Mesothelial cell of epicardium (in vitro differentiated cells): ENCODE data around the gene OR5C1. TPM values are rescaled to one million over a fixed set of nuclear protein-coding genes. Genes with fewer than 3 reads are reported as not detected.
"Not testable (repeated sequence)": the region's sequence is repeated elsewhere in the genome, so short reads cannot be mapped to it uniquely, and the experiment has no call there.

Source experiments
- DNase-seq, 2 experiments: peaks; one replicate each; pipeline ENCODE4 v3.0.0; 2021; ENCODE audit warnings: low spot score in 2 of 2; ENCODE audit not compliant: unreplicated experiment in 2 of 2
- H3K27ac Mint-ChIP-seq: 2 replicates; pipeline ENCODE4 v1.8.0; 2021; ENCODE audit warnings: mixed read lengths
- H3K27me3 Mint-ChIP-seq: 2 replicates; pipeline ENCODE4 v1.8.0; 2021; ENCODE audit warnings: low read depth, mixed read lengths
- H3K36me3 Mint-ChIP-seq: 2 replicates; pipeline ENCODE4 v1.8.0; 2021; ENCODE audit warnings: mixed read lengths
- H3K4me1 Mint-ChIP-seq: 2 replicates; pipeline ENCODE4 v1.8.0; 2021; ENCODE audit warnings: mixed read lengths
- H3K4me3 Mint-ChIP-seq: 2 replicates; pipeline ENCODE4 v1.8.0; 2021; ENCODE audit warnings: mild to moderate bottlenecking, moderate library complexity, mixed read lengths
- H3K9me3 Mint-ChIP-seq: 2 replicates; pipeline ENCODE4 v1.8.0; 2021; ENCODE audit warnings: mixed read lengths
- total RNA-seq: library from RNA; stranded (reverse); gene quantifications from 3 replicates; pipeline ENCODE4 v1.2.1, GENCODE V29; 2021
- TF ChIP-seq, protein P1 (sequence below): fragments of 200-600 bp; sonication (generic); IDR thresholded peaks from one replicate; pipeline ENCODE4 v1.5.0; 2021; ENCODE audit warnings: antibody characterized with exemption; ENCODE audit not compliant: unreplicated experiment

The OR5C1 gene
- total RNA-seq, 1 donor from 2014 or later: not detected

DNA sequence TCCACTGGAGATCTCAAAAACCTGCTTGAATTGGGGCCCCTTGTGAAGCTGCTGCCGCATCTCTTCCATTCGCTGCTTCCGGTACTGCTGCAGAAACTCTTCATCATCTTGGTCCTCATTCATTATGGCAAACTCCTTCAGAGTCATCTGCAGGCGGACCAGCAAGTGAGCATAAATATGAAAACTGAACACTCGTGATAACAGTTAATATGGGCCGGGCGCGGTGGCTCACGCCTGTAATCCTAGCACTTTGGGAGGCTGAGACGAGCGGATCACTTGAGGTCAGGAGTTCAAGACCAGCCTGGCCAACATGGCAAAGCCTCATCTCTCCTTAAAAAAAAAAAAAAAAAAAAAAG, 31.7 kb downstream of the OR5C1 start:
- Mint-ChIP-seq H3K4me3 (no peak overlapping the region), H3K27ac (no peak overlapping the region), H3K9me3 (no peaks in the 10 kb centered on the region), H3K4me1 (peaks cover 3% of the 10 kb centered on the region), H3K36me3 (peaks cover 25% of the 10 kb centered on the region), H3K27me3 (no peaks in the 10 kb centered on the region)
- TF ChIP-seq, protein P1, sequence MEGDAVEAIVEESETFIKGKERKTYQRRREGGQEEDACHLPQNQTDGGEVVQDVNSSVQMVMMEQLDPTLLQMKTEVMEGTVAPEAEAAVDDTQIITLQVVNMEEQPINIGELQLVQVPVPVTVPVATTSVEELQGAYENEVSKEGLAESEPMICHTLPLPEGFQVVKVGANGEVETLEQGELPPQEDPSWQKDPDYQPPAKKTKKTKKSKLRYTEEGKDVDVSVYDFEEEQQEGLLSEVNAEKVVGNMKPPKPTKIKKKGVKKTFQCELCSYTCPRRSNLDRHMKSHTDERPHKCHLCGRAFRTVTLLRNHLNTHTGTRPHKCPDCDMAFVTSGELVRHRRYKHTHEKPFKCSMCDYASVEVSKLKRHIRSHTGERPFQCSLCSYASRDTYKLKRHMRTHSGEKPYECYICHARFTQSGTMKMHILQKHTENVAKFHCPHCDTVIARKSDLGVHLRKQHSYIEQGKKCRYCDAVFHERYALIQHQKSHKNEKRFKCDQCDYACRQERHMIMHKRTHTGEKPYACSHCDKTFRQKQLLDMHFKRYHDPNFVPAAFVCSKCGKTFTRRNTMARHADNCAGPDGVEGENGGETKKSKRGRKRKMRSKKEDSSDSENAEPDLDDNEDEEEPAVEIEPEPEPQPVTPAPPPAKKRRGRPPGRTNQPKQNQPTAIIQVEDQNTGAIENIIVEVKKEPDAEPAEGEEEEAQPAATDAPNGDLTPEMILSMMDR: no peak
- DNase-seq: peak in 1 of 2 experiments; percentile 27

DNA sequence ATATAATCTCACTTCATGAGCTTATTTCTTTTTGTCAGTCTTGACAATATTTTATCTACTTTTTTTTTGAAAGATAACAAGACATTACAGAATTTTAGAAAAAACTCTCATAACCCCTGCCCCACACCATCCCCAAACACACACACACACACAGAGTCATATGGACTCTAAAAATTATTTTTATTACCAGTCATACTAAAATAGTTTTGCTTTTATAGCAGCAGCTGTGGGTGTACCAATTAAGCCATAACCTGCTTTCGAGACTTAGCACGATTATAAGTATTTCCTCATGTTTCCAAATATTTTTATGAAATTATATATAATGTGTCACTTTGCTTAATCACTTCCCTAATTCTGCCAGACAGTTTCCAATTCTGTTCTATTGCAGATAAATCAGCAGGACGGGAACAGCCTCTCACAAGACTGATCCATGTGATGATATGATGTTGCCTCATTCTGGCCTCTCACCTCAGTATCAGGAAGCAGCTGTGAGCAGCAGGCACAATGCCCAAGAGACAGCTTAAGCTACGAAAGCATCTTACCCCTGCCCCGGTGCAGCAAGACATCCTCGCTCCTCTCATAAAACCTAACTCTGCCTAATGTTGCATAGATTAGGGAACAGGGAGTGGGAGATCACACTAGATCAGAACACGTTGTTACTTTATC, 32.7 kb downstream of the OR5C1 start:
- TF ChIP-seq, protein P1: no peak
- DNase-seq: no peak
- no peaks in the 10 kb centered on the region for H3K9me3 Mint-ChIP-seq
- H3K4me3 Mint-ChIP-seq: no peak overlapping the region
- no peaks in the 10 kb centered on the region for H3K27me3 Mint-ChIP-seq
- peaks cover 25% of the 10 kb centered on the region for H3K36me3 Mint-ChIP-seq
- H3K4me1 Mint-ChIP-seq: peaks cover 5% of the 10 kb centered on the region
- no peak overlapping the region for H3K27ac Mint-ChIP-seq

DNA sequence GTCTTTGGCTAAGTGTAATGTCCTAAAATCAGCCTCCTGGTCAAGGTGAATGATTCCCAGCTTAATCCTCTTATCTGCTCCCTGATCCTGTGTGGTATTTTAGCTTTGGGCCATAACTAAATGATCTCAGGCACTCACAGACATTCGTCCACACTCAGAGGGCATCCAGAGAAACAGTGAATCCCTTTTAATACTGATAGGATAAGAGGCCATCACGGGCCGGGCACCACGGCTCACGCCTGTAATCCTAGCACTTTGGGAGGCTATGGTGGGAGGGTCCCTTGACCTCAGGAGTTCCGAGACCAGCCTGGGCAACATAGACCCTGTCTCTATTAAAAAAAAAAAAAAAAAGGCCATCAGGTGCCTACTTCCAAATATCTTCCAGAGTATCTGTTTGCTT, 33.3 kb downstream of the OR5C1 start:
- H3K36me3 Mint-ChIP-seq: peaks cover 21% of the 10 kb centered on the region

DNA sequence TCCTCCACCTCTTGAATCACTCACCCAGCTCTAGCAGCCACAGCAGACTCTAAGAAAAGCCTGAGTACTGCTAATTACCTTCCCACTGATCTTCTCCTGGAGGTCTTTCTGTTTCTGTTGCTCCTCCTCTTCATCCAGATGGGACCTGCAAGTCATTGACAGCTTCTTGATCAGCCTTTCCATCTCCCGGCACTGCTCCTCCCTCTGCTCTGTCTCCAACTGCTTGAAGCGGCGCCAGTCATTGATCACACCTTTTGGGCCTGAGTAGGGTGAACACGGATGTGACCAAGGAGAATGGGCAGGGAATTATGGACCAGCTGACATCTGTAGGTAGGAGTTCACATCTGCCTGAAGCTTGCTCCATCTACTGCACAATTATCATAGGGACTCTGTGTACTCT, 34.2 kb downstream of the OR5C1 start:
- H3K27me3 Mint-ChIP-seq: no peaks in the 10 kb centered on the region
- TF ChIP-seq, protein P1: no peak
- DNase-seq: no peak
- no peak overlapping the region for H3K27ac Mint-ChIP-seq
- no peaks in the 10 kb centered on the region for H3K9me3 Mint-ChIP-seq
- peaks cover 17% of the 10 kb centered on the region for H3K36me3 Mint-ChIP-seq
- H3K4me3 Mint-ChIP-seq: no peak overlapping the region
- peaks cover 18% of the 10 kb centered on the region for H3K4me1 Mint-ChIP-seq

More for the DNA sequence above, 33.3 kb downstream of the OR5C1 start:
- H3K27me3 Mint-ChIP-seq: no peaks in the 10 kb centered on the region
- no peak for DNase-seq
- TF ChIP-seq, protein P1: no peak
- no peaks in the 10 kb centered on the region for H3K9me3 Mint-ChIP-seq
- H3K4me1 Mint-ChIP-seq: peaks cover 12% of the 10 kb centered on the region
- no peak overlapping the region for H3K27ac Mint-ChIP-seq
- H3K4me3 Mint-ChIP-seq: no peak overlapping the region

DNA sequence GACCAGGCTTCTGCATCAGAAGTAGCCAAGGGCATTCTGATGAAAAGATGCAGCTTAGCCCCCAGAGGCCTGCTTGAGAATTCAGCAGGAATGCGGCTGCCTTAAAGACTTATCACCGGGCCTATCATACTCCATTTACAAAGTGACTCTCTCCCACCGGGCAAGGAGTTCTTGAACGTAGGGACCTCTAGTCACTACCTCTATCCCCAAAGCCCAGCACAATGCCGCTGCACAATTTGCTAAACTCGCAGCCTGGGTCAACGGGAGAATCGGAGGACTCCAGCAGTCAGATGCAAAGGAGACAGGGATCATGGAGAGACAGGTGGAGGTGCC, 39.0 kb downstream of the OR5C1 start:
- DNase-seq: no peak
- TF ChIP-seq, protein P1: no peak
- Mint-ChIP-seq H3K4me1 (peaks cover 18% of the 10 kb centered on the region), H3K36me3 (peaks cover 5% of the 10 kb centered on the region), H3K4me3 (peak overlapping the region; percentile 99), H3K27ac (peak overlapping the region; percentile 99), H3K9me3 (no peaks in the 10 kb centered on the region), H3K27me3 (no peaks in the 10 kb centered on the region)

DNA sequence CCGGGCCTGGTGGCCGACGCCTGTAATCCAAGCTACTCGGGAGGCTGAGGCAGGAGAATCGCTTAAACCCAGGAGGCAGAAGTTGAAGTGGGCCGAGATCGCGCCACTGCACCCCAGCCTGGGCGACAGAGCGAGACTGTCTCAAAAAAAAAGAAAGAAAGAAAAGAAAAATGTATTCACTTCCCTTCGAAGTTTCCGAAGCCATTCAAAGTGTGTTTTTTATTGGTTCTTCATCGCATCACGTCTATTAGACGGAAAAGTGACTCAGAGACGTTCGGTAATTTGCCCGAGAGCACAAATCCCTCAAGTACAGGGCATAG, 40.2 kb downstream of the OR5C1 start:
- not testable (repeated sequence) for H3K36me3 Mint-ChIP-seq, DNase-seq, H3K9me3 Mint-ChIP-seq, H3K27me3 Mint-ChIP-seq
- H3K4me3 Mint-ChIP-seq: peak overlapping the region; percentile 99
- H3K4me1 Mint-ChIP-seq: peaks cover 18% of the 10 kb centered on the region
- H3K27ac Mint-ChIP-seq: peak overlapping the region; percentile 99
